ENCODE measurements around the gene RABL6.

RABL6 gene

DNA sequence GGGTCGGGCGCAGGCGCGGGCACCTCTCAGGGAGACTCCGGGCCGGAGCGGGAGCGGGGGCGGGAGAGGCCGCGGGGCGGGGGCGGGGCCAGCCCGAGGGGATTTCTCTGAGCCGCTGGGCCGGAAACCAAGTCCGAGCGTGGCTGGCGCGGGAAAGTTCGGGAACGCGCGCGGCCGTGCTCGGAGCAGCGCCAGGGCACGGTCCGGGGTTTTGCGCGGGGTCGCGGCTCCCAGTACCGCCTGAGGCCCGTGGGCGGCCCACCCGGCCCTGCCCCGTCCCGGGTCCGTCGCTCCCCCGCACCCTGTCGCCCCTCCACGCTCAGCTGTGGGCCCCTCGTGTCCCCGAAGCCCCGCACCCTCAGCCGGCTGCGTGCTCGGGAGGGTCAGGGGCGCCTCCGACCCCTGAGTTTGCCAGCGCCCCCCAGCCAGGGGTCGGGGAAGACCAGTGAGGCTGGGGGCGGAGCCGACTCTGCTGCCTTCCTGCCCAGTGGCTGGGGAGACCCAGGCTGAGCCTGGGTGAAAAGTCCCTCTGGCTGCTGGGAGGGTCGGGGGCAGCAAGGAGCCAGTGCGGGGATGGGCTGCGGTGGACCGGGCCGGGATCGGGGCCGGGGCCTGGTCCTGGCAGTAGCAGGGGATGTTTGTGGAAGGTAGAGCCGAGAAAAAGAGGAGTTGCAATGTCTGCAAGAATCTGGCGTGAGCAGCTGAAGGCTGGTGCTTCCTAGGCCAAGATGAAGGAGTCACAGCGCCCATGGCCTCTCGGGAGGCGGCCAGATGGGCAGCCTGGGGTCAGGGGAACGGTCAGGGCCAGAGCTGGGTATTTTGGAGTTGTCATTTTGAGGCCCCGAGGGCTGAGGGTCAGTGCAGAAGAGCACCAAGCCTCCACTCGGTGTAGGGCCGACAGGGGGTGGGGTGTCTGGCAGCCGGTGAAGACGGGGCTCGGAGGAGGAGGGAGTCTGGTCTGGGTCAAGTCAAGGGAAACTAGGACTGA is 79.2 kb downstream of the RABL6 start (continued):
- TF ChIP-seq PRDM6 (tag by site-specific recombination; IDR thresholded peaks at IDR 0.05): no peak
- no peak for TF ChIP-seq ZNF560 (tag by site-specific recombination; IDR thresholded peaks at IDR 0.05; ENCODE audit: borderline replicate concordance)
- no peak for TF ChIP-seq ZNF473 (tag by site-specific recombination; IDR thresholded peaks at IDR 0.05)
- no peak for TF ChIP-seq ZNF366 (tag by site-specific recombination; conservative IDR thresholded peaks at IDR 0.05)
- TF ChIP-seq YY1 (tag by site-specific recombination; IDR thresholded peaks at IDR 0.05): no peak
- no peak for TF ChIP-seq ZNF837 (tag by site-specific recombination; IDR thresholded peaks at IDR 0.05)
- 0 out of 2 replicates have a peak, but pooled peaks have one; percentile 18 for TF ChIP-seq ZFP69B (tag by site-specific recombination; IDR thresholded peaks at IDR 0.05)
- TF ChIP-seq ZNF350 (tag by site-specific recombination; IDR thresholded peaks at IDR 0.05): no peak
- TF ChIP-seq ZNF335 (tag by site-specific recombination; conservative IDR thresholded peaks at IDR 0.05): peak; percentile 69
- no peak for TF ChIP-seq ZNF596 (tag by site-specific recombination; IDR thresholded peaks at IDR 0.05)
- no peak for TF ChIP-seq ZBTB8A (tag by site-specific recombination; IDR thresholded peaks at IDR 0.05)
- TF ChIP-seq KLF9 (tag by site-specific recombination; IDR thresholded peaks at IDR 0.05; ENCODE audit: low read depth): peak; percentile 37; the same call in 1 of the 2 replicates
- TF ChIP-seq ZNF184 (tag by site-specific recombination; IDR thresholded peaks at IDR 0.05): no peak
- TF ChIP-seq RBAK (tag by site-specific recombination; IDR thresholded peaks at IDR 0.05): no peak
- no peak for TF ChIP-seq HOXA7 (CRISPR knock-in tag; IDR thresholded peaks at IDR 0.05; ENCODE audit: borderline replicate concordance)
- no peak for TF ChIP-seq ZNF558 (tag by site-specific recombination; IDR thresholded peaks at IDR 0.05)
- no peak for TF ChIP-seq ZNF785 (tag by site-specific recombination; IDR thresholded peaks at IDR 0.05)
- no peak for TF ChIP-seq ZNF585B (tag by site-specific recombination; IDR thresholded peaks at IDR 0.05)
- no peak for TF ChIP-seq ZBTB44 (tag by site-specific recombination; IDR thresholded peaks at IDR 0.05)
- TF ChIP-seq ZNF37A (tag by site-specific recombination; IDR thresholded peaks at IDR 0.05): no peak
- TF ChIP-seq PATZ1 (tag by site-specific recombination; IDR thresholded peaks at IDR 0.05): peak; percentile 58; the same call in 1 of the 2 replicates
- no peak for TF ChIP-seq PRDM4 (tag by site-specific recombination; IDR thresholded peaks at IDR 0.05)
- no peak for TF ChIP-seq SETDB1 (IDR thresholded peaks at IDR 0.05; ENCODE audit: insufficient read length, low read length)
- no peak for TF ChIP-seq ZNF211 (tag by site-specific recombination; IDR thresholded peaks at IDR 0.05; ENCODE audit: low read depth)
- TF ChIP-seq BCL6B (tag by site-specific recombination; IDR thresholded peaks at IDR 0.05): no peak
- TF ChIP-seq ZNF530 (tag by site-specific recombination; IDR thresholded peaks at IDR 0.05; ENCODE audit: low read depth): no peak
